ENCODE measurements around the gene SVOPL. TPM values are rescaled to one million over a fixed set of nuclear protein-coding genes. Genes with fewer than 3 reads are reported as not detected.

SVOPL gene
- total and polyA plus RNA-seq, 9 of the 15 experiments (the other 6 are each of a cell fraction or from before 2014, with no cell fraction given) = 0.13 to 0.42 (median 0.20) TPM; not detected in 6

- Histone ChIP-seq H3K27me3 (ENCODE audit: control insufficient read depth in 2 of 2, insufficient read depth in 2 of 2, low read length in 2 of 2) (peaks cover 53 to 82% of the 10 kb centered on the region in 2 experiments), H3K27ac (ENCODE audit: extremely low read depth, low read depth, low read length) (no peak overlapping the region), H3K79me2 (ENCODE audit: control insufficient read depth, insufficient read depth, low read length) (no peaks in the 10 kb centered on the region), H3K9me1 (ENCODE audit: control insufficient read depth, insufficient read depth, low read length) (no peaks in the 10 kb centered on the region), H2AFZ (ENCODE audit: low read depth, low read length) (no peak overlapping the region), H3K4me1 (replicated peaks in 1 of 2; ENCODE audit: control insufficient read depth in 2 of 2, insufficient read depth in 2 of 2, low read length in 2 of 2) (no peaks in the 10 kb centered on the region), H4K20me1 (replicated peaks; ENCODE audit: control insufficient read depth, insufficient read depth, low read length) (peaks cover 4% of the 10 kb centered on the region; the same call in 1 of the 2 replicates), H3K36me3 (ENCODE audit: control insufficient read depth, insufficient read depth, low read length) (no peaks in the 10 kb centered on the region), H3K9ac (ENCODE audit: insufficient read depth in 1 of 2, low read depth in 2 of 2, low read length in 2 of 2) (no peak overlapping the region), H3K4me2 (ENCODE audit: insufficient read depth, low read length) (no peak overlapping the region), H3K9me3 (replicated peaks; ENCODE audit: control insufficient read depth, insufficient read depth, low read depth, low read length) (no peaks in the 10 kb centered on the region), H3K4me3 (no peak overlapping the region)
- 0% methylated on average over 7 of the region's 7 CpGs for WGBS (ENCODE audit: insufficient coverage, low coverage, missing lambda C conversion rate)
- no TSS peak for BruUV-seq (replicated peaks)
- ATAC-seq = no peak
- no peak for FAIRE-seq
- TF ChIP-seq HDAC2 (IDR thresholded peaks at IDR 0.05) (no peak), RBFOX2 (IDR thresholded peaks at IDR 0.05; ENCODE audit: low read depth, low read length) (no peak), SREBF1 (IDR thresholded peaks at IDR 0.05; ENCODE audit: borderline replicate concordance, low read depth, low read length) (no peak), ZNF3 (CRISPR knock-in tag; IDR thresholded peaks at IDR 0.05) (no peak)
- in situ Hi-C loops (cut with MboI) (no loop called here), intact Hi-C loops (cut with micrococcal nuclease) (no loop called here)
- POLR2A ChIA-PET = no interaction called here
- DNase-seq (ENCODE audit: extremely low read depth in 1 of 4, low spot score in 3 of 4) = no peak
- CTCF ChIA-PET (ENCODE audit: low intra/inter-chr PET ratio) = no interaction called here
These were observed 12.0 kb upstream of the SVOPL start for GRCh38 chr7:138713191-138713590.

DNA sequence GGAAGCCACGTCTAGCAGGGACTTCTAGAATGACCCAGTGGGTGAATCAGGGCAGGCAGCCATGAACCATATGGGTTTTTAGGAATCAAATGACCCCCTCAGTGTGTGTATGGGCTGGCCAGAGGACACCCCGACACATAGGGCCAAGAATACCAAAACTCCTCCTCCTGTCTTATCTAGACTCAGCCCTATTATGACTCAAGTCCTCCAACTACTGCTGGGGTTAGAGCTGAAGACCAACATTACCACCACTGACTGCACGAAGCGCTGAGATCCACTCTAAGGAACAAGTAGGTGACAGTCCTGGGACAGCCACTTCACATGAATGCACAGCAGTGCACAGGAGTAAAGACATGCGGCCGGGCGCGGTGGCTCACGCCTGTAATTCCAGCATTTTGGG is 11.5 kb upstream of the SVOPL start:
- POLR2A ChIA-PET = no interaction called here
- Histone ChIP-seq H3K9me3 (replicated peaks; ENCODE audit: control insufficient read depth, insufficient read depth, low read depth, low read length) (no peaks in the 10 kb centered on the region), H3K36me3 (ENCODE audit: control insufficient read depth, insufficient read depth, low read length) (no peaks in the 10 kb centered on the region), H2AFZ (ENCODE audit: low read depth, low read length) (no peak overlapping the region), H3K27me3 (ENCODE audit: control insufficient read depth in 2 of 2, insufficient read depth in 2 of 2, low read length in 2 of 2) (peaks cover 53 to 78% of the 10 kb centered on the region in 2 experiments), H3K4me3 (no peak overlapping the region), H3K27ac (ENCODE audit: extremely low read depth, low read depth, low read length) (no peak overlapping the region), H3K9ac (ENCODE audit: insufficient read depth in 1 of 2, low read depth in 2 of 2, low read length in 2 of 2) (no peak overlapping the region), H4K20me1 (replicated peaks; ENCODE audit: control insufficient read depth, insufficient read depth, low read length) (peaks cover 4% of the 10 kb centered on the region; the same call in 1 of the 2 replicates), H3K4me2 (ENCODE audit: insufficient read depth, low read length) (no peak overlapping the region), H3K4me1 (replicated peaks in 1 of 2; ENCODE audit: control insufficient read depth in 2 of 2, insufficient read depth in 2 of 2, low read length in 2 of 2) (no peaks in the 10 kb centered on the region), H3K79me2 (ENCODE audit: control insufficient read depth, insufficient read depth, low read length) (no peaks in the 10 kb centered on the region), H3K9me1 (ENCODE audit: control insufficient read depth, insufficient read depth, low read length) (no peaks in the 10 kb centered on the region)
- intact Hi-C loops (cut with micrococcal nuclease) (no loop called here), in situ Hi-C loops (cut with MboI) (no loop called here)
- WGBS (ENCODE audit: insufficient coverage, low coverage, missing lambda C conversion rate) = 17% methylated on average over 9 of the region's 9 CpGs
- FAIRE-seq (no peak), ATAC-seq (peak; percentile 61), DNase-seq (ENCODE audit: extremely low read depth in 1 of 4, low spot score in 3 of 4) (peak in 1 of 4 experiments; percentile 16)
- CTCF ChIA-PET (ENCODE audit: low intra/inter-chr PET ratio) = no interaction called here
- no TSS peak for BruUV-seq (replicated peaks)
- no peak for TF ChIP-seq ZNF76 (CRISPR knock-in tag; IDR thresholded peaks at IDR 0.05; ENCODE audit: borderline replicate concordance)
- TF ChIP-seq ZNF318 (IDR thresholded peaks at IDR 0.05; ENCODE audit: borderline replicate concordance in 1 of 2, low read depth in 1 of 2) = no peak

Measured in K562 (cell line).